ENCODE measurements around the gene KITLG. TPM values are rescaled to one million over a fixed set of nuclear protein-coding genes. Genes with fewer than 3 reads are reported as not detected.

KITLG gene
- total and polyA plus RNA-seq, 2 experiments from 2014 or later, result 3.1 to 10.7 TPM

- TF ChIP-seq CTCF (conservative IDR thresholded peaks at IDR 0.05; ENCODE audit: low read depth in 2 of 2) (no peak), POLR2AphosphoS5 (IDR thresholded peaks at IDR 0.05; ENCODE audit: low read depth) (no peak)
Observed at GRCh38 chr12:88444481-88444880, 135.8 kb downstream of the KITLG start (continued).

Small RNA genes within 50 kb of the gene (small RNA-seq; reads per million reads assigned to genes)
- gene RNU1-117P (ENCODE audit: low replicate concordance), result 0.12 reads per million

All from GM23338 (cell line).